PFSK-1 (cell line): Measurements from ENCODE around the gene UBALD2.

Experiments used
- FOXP2 ChIP-seq: optimal IDR thresholded peaks from 2 replicates; pipeline ENCODE3; 2011; ENCODE audit warnings: borderline replicate concordance, control low read depth, inconsistent platforms; ENCODE audit not compliant: insufficient read depth; ENCODE audit errors: extremely low read length, extremely low read depth
- POLR2AphosphoS5 ChIP-seq: IDR thresholded peaks from 2 replicates; pipeline ENCODE4 v1.6.1; 2012; ENCODE audit warnings: low read depth, mild to moderate bottlenecking, control low read depth, low read length, moderate library complexity
- SIN3A ChIP-seq: IDR thresholded peaks from 2 replicates; pipeline ENCODE4 v1.6.1; 2012; ENCODE audit warnings: mild to moderate bottlenecking, low read length, moderate library complexity, borderline replicate concordance; ENCODE audit not compliant: insufficient read depth

GRCh38 chr17:76293106-76293505 is 28.0 kb downstream of the UBALD2 start:
- TF ChIP-seq POLR2AphosphoS5 (no peak), FOXP2 (no peak), SIN3A (no peak)
